HCT116 (cell line): ENCODE measurements around the gene TRA2A.

Source experiments
- EZH2phosphoT487 ChIP-seq: fragments of 200-600 bp; IDR thresholded peaks from 2 replicates; pipeline ENCODE4 v1.6.1; 2018; ENCODE audit warnings: antibody characterized with exemption, borderline replicate concordance
- POLR2A ChIP-seq: IDR thresholded peaks from 2 replicates; pipeline ENCODE4 v1.7.0; 2011; ENCODE audit warnings: borderline replicate concordance; ENCODE audit not compliant: insufficient read depth, insufficient read length; ENCODE audit errors: extremely low read depth
- POLR2AphosphoS5 ChIP-seq: IDR thresholded peaks from 2 replicates; pipeline ENCODE4 v1.6.1; 2011; ENCODE audit warnings: mild to moderate bottlenecking, low read depth, low read length, moderate library complexity
- SIN3A ChIP-seq: IDR thresholded peaks from 2 replicates; pipeline ENCODE4 v1.6.1; 2012; ENCODE audit warnings: low read depth
- SRF ChIP-seq: IDR thresholded peaks from 2 replicates; pipeline ENCODE4 v1.6.1; 2012; ENCODE audit warnings: low read depth
- ZNF274 ChIP-seq: fragments of 200-500 bp; sonication (Bioruptor generic); IDR thresholded peaks from 2 replicates; pipeline ENCODE4 v1.6.1; 2014; ENCODE audit warnings: mild to moderate bottlenecking, low read depth, low read length, inconsistent platforms
- TF ChIP-seq, protein P1 (sequence below): IDR thresholded peaks from 2 replicates; pipeline ENCODE4 v1.6.1; 2012; ENCODE audit warnings: low read depth
- TF ChIP-seq, protein P2 (sequence below), 3 experiments: fragments of 200-600 bp in 1 of 3; sonication (generic) in 1 of 3; IDR thresholded peaks in 2 of 3; conservative IDR thresholded peaks in 1 of 3; 2 replicates each; pipeline ENCODE4 v1.5.1; 2012 to 2017; ENCODE audit warnings: low read depth in 2 of 3, low read length in 2 of 3, antibody characterized with exemption in 1 of 3, borderline replicate concordance in 1 of 3, control low read depth in 1 of 3, mild to moderate bottlenecking in 1 of 3, mixed read lengths in 1 of 3, mixed run types in 1 of 3, moderate library complexity in 1 of 3; ENCODE audit not compliant: insufficient read depth in 1 of 3

DNA sequence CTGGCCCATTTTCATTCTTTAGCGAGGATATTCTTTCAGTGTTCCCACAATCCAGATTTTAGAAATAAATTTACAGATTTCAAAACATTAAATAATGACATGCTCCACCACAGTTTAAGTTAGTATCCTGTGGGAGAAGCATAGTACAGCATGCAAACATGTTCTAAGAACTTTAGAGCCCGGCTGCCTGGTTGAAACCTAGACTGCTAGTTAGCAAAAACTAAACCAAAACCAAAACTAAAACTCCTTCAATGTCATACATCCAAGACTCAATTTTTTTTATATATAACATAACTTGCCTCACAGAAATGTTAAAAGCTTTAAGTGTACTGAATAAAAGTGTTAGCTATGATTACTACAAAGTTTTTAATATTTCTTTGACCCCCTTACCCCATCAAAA is 17.0 kb downstream of the TRA2A start:
- TF ChIP-seq, protein P1, sequence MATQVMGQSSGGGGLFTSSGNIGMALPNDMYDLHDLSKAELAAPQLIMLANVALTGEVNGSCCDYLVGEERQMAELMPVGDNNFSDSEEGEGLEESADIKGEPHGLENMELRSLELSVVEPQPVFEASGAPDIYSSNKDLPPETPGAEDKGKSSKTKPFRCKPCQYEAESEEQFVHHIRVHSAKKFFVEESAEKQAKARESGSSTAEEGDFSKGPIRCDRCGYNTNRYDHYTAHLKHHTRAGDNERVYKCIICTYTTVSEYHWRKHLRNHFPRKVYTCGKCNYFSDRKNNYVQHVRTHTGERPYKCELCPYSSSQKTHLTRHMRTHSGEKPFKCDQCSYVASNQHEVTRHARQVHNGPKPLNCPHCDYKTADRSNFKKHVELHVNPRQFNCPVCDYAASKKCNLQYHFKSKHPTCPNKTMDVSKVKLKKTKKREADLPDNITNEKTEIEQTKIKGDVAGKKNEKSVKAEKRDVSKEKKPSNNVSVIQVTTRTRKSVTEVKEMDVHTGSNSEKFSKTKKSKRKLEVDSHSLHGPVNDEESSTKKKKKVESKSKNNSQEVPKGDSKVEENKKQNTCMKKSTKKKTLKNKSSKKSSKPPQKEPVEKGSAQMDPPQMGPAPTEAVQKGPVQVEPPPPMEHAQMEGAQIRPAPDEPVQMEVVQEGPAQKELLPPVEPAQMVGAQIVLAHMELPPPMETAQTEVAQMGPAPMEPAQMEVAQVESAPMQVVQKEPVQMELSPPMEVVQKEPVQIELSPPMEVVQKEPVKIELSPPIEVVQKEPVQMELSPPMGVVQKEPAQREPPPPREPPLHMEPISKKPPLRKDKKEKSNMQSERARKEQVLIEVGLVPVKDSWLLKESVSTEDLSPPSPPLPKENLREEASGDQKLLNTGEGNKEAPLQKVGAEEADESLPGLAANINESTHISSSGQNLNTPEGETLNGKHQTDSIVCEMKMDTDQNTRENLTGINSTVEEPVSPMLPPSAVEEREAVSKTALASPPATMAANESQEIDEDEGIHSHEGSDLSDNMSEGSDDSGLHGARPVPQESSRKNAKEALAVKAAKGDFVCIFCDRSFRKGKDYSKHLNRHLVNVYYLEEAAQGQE, result no peak
- TF ChIP-seq POLR2A (no peak), SRF (no peak), EZH2phosphoT487 (no peak), SIN3A (no peak), POLR2AphosphoS5 (no peak), ZNF274 (no peak)
- TF ChIP-seq, protein P2, sequence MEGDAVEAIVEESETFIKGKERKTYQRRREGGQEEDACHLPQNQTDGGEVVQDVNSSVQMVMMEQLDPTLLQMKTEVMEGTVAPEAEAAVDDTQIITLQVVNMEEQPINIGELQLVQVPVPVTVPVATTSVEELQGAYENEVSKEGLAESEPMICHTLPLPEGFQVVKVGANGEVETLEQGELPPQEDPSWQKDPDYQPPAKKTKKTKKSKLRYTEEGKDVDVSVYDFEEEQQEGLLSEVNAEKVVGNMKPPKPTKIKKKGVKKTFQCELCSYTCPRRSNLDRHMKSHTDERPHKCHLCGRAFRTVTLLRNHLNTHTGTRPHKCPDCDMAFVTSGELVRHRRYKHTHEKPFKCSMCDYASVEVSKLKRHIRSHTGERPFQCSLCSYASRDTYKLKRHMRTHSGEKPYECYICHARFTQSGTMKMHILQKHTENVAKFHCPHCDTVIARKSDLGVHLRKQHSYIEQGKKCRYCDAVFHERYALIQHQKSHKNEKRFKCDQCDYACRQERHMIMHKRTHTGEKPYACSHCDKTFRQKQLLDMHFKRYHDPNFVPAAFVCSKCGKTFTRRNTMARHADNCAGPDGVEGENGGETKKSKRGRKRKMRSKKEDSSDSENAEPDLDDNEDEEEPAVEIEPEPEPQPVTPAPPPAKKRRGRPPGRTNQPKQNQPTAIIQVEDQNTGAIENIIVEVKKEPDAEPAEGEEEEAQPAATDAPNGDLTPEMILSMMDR (IDR thresholded peaks at IDR 0.05 in 2 of 3, conservative IDR thresholded peaks at IDR 0.05 in 1 of 3; ENCODE audit: borderline replicate concordance in 1 of 3, insufficient read depth in 1 of 3, low read depth in 2 of 3, low read length in 2 of 3), result no peak
